ENCODE measurements around the gene ZYG11A.

- TF ChIP-seq CTCF (IDR thresholded peaks at IDR 0.05) (no peak), POLR2A (IDR thresholded peaks at IDR 0.05) (no peak)
Observed at GRCh38 chr1:52867087-52867863, 24.7 kb downstream of the ZYG11A start.
